GM18861 (cell line): ENCODE results near the gene FHIT.
"Not testable (repeated sequence)": the region's sequence is repeated elsewhere in the genome, so short reads cannot be mapped to it uniquely, and the experiment has no call there.

ENCODE experiments used
- ATAC-seq: cut with Tn5 transposase; IDR thresholded peaks from one replicate; pipeline ENCODE4 v1.9.1; 2021; ENCODE audit not compliant: unreplicated experiment

The FHIT gene

DNA sequence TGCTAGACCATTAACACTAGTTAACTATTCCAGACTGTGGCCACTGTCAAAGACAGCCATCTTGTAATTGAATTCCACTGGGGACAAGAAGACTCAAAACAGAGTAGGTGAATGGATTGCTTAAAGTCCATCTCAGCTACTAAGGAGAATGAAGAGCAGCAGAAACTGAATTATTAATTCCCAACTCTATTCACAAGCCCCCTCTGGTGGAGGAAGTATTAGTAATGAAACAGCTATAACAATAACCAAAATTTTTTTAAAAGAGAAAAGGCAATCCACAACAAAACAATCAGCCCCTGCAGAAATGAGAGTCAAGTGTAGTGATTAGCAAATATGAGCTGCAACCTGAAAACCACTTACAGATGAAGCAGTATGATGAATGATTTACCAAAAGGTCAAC lies 302.8 kb downstream of the FHIT start:
- ATAC-seq = no peak

DNA sequence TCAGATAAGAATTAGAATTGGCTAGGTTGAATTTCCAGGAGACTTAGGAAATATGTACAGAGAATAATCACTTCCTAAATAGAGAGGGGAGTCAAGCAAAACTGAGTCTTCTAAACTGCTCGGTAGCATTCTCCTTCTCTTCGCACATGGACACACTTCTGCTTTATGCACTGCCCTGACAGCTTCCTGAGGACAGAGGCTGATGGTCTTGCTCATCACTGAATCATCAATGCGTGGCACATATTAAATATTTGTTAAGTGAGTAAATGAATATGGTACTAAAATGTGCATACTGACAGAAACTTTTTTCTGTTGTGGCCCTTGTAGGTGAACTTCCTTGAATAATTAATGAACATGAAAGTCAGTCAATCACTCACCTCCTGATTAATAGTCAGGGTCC lies 315.5 kb downstream of the FHIT start:
- no peak for ATAC-seq

DNA sequence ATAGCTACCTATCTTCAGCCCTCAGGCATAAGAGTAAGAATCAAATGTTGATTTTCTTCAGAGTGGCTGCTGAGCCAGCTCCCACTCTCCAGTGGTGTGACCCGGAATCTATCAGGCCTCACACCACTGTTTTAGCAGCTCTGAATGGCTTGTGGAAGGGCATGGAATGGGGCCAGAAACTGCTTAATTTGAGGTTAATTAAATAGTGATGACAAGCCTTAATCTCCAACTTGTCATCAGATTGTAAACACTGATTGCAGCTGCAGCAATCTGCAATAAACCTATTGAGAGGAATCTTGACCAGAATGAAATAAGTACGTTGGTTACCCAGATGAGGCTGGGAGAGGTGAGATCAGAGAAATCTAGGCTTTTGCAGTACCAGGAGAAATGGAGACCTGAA lies 317.4 kb downstream of the FHIT start:
- ATAC-seq = no peak

DNA sequence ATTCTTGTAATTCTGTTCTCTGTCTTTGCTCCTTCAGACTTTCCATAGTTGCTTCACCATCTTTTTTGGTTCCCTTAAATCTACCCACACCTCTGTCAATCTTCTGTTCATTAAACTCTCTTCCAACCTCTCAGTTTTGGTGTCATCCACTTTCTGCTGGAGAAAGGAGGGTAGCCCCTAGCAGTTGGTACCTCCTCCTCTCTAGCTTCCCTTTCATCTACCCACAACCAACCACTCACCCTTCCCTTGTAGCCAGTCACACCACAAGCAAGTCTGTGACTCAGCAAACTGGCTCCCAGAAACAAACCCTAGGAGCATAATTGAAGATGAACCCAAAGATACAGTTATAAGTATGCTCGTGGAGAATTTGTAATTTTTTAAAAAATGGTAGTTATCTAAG lies 318.6 kb downstream of the FHIT start:
- no peak for ATAC-seq

DNA sequence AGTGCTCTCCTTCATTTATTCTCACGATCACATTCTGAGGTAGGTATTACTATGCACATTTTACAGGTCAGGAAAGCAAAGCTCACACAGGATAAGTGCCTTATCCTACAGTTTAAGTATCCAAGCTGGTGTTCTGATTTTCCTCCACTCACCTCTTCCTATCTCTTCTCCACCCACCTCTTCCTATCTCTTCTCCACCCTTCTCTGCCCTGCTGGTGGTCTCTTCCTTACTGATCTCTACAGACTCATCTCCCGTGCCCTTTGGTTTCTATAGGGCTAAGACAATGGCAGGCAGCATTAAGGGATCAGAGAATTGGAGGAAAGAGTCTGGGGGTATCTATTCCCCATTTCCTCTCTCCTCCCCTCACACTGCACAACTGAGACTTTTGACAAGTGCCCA lies 319.1 kb downstream of the FHIT start:
- no peak for ATAC-seq

DNA sequence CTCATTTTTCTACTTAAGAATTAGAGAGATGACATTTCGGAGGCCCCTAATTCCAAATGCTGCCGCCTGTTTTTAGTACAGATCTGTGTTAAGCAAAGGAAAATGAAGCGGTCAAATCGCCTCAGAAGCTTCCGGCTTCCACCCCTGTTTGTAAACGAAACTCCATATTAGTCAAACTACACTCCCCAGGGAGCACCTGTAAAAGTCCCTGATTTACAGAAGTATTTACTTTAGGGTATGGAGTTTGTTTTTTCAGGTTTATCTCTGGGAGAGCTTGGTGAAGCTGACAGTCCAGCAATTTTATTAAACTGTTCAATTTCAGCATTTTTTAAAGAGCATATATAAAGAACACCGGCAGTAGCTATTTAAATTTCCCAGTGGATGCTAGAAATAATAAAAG lies 319.8 kb downstream of the FHIT start:
- ATAC-seq = no peak

DNA sequence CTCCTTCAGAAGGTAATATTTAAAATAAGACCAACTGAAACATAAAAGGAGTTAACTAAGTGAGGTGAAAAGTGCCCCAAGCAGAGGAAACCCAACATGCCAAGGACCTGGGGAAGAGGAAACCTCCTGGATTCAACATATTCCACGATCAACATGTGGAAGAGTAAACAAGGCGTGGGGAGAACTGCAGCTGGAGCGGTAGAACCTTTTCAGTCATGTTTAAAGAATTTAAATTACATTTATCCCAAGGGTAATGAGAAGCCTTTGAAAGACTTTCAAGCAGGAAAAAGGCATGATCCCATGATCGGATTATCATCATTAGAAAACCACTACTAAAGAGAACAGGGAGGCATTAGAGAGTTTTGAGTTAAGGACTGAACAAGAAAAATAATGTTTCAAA lies 330.7 kb downstream of the FHIT start:
- ATAC-seq = no peak

DNA sequence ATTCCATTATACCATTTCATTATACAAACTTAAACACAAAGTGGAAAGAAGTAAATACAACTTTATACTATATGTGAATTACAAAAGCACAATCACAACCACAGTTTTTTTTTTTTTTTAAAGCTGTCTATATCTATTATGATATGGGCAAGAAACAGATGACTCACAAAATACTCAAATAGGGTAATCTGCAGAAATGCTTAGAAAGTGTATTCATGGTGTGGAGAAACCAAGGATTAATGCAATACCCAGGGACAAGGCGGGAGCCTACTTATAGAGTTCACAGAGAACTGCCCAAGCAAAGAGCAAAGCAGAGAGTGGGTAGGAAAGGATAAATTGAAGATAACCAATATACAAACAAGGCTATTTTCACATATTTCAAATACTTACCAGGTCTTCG lies 332.0 kb downstream of the FHIT start:
- ATAC-seq = no peak

DNA sequence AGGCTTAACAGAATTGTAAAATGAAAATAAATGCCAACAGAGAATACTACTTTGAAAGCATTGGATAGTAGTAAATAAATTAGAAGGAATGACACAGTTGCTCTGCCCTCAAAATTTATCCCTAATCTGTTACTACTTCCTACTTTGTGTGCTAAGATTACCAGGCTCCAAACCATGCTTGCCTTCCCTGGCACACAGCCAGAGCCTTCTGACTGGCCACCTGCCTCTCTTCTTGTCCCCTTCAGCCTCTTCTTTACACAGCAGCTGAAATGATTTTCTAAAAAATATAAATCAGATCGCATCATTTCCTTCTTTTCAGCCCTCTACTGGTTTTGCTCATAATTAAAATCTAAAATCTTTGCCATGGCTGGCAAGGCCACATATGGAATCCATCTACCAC lies 334.1 kb downstream of the FHIT start:
- no peak for ATAC-seq

DNA sequence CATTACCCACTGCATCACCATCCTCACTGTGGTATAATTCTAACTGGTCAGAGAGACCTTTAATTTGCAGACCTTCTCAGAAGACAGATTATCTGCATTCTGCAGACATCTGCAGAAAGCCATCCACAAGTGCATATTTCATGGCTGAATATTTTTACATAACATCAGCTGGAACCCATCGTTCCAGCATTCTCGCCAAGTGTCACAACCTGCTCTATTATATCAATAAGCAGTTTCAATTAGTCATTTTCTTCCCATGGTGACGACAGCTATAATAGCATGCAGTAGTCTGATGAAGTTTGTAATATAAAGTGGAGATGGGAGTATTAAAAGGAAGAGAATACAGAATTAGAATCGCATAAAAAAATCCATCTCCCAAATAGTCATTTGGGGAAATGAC lies 334.7 kb downstream of the FHIT start:
- no peak for ATAC-seq

DNA sequence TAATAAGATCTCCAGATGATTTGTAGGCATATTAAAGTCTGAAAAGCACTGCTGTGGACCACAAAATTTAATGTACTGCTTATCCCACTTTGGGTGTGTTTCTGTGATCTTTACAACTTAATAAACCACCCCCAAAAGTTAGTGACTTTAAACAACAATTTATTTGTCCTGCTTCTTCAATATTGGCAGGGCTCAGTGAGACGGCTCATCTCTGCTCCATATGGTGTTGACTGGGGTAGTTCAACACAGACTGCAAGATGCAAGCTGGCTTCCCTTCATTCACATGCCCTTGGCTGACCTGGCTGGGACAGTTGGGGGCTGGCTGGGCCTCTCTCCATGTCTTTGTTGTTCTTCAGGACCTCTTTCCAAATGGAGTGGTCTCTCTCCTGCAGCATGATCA lies 337.8 kb downstream of the FHIT start:
- no peak for ATAC-seq

DNA sequence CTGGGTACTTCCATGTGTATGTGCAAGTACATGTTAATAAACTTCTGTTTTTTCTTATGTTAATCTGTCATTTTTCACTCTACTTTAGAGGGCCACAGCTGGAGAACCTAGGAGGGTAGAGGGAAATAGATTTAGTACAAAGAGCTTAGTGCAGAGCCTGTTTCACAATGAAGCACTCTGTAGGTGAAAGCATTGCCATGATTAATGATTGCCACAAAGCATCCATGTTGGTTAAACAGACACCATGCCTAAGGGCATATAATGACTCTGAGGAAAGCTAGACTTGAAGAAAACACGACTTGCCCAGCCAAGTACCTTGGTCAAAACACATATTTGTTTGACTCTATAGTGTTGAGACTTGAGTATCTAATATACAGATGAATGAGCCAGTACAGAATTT lies 338.4 kb downstream of the FHIT start:
- ATAC-seq = no peak

DNA sequence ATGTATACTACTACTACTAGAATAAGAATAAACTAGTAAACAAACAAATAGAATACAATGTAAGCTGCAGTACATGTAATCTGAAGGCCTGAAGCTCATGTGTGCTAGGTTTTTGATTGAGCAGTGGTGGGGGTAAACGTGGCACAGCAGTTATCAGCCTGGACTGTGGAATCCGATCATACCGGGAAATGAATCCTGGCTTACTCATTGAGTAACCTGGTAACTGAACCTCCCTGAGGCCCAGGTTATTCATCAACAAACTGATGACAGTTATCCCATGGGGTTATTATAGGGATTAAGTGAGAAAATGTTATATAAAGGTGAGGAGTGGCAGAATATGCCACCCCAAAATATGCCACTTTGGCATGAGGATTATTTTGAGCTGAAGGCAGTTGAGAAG lies 339.1 kb downstream of the FHIT start:
- ATAC-seq = no peak

DNA sequence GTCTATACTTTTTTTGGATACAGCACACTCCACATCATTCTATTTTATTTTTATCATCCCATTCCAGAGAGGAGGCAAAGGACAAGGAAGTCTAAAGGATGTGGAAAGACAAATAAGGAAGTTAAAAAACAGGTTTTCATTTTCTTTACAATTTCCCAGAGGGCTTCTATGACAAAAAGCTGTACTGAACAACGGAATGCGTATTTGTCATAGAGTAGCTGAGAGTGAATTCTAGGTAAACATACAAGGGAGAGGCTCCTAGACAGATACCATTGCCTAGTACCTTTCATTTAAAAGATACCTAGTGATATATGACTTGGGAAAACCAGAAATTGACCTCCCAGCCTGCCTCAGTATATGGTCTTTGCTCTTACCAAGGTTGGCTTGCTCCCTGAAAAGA lies 341.7 kb downstream of the FHIT start:
- no peak for ATAC-seq

DNA sequence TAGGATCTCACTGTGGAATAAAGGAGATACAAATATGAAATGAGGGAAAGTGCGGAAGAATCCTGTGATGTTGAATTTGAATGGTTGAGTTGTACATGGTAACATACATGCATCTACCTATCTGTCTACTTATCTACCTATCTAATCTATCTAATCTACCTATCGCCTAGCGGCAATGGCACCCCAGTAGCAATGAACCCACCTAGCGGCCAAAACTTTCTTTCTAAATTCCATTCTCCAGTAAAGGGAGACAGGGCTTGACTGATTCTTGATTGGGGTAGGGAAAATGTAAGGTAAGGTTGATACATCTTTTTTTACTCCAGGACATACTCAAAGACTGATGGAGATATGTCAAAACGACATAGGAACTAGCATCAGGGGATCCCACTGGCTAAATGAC lies 345.0 kb downstream of the FHIT start:
- ATAC-seq = no peak

DNA sequence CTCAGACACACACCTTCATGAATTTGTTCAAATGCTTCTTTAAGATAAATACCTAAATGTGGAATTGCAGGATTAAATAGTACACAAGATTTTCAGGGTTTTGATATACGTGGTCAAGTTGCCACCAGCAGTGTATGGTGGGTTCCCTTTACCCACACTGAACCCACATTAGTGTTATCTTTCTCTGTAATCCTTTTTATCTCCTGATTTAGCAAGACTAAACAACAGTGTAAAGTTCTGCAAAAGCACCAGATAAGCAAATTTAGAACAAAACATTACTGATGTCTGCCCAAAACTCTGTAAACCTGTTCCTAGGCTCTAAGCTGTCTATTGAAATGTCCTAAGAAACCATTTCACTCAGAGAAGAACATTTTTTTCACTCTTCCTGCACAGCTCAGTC lies 352.9 kb downstream of the FHIT start:
- ATAC-seq = no peak

DNA sequence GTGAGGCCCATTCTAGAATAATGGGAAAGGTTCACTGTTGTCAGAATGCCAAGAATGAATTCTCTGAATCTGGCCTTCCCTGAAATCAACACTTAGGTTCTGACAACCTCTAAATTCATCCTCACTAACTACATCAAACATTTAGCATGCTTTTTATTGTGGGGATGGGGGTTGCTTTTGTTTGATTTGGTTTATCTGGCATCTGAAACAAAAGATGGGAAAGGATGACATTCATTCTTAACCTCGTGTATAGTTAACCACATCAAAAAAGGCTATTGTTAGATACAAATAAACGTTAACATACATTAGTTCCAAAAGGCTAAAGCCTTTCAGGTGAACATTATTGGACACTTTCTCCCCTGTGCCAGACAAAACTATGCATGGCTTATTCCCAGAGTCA lies 357.3 kb downstream of the FHIT start:
- no peak for ATAC-seq

DNA sequence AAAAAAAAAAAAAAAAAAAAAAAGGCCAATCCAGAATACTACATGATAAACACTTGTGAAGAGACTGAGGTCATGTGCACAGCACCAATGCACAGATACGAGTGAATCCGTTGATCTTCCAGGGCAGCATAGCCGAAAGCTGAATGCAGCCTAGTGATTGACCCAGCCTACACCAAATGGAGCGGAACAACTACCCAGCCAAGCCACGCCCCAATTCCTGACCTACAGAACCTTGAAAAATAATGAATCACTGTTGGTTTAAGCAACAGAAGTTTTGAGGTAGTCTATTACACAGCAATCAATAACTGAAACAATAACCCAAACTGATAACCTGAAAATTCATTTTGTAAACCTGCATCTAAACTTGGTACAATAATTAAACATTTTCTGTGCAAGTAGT lies 361.0 kb downstream of the FHIT start:
- no peak for ATAC-seq

DNA sequence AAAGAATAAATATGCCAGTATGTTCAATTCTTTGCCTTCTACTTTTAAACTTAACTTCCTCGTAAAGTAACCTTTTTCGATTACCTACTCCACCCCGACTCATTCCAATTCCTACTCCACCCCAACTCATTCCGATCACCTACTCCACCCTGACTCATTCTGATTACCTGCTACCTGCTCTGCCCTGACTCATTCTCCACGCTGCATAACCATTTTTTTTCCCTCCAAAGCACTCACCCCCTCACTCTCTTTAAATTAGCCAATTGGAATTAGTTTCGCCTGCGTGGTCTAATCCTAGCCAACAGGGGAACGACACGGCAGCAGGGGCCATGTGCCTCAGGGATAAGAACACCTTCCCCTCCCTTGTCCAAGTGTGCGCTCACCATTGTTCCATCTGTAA lies 362.3 kb downstream of the FHIT start:
- not testable (repeated sequence) for ATAC-seq

DNA sequence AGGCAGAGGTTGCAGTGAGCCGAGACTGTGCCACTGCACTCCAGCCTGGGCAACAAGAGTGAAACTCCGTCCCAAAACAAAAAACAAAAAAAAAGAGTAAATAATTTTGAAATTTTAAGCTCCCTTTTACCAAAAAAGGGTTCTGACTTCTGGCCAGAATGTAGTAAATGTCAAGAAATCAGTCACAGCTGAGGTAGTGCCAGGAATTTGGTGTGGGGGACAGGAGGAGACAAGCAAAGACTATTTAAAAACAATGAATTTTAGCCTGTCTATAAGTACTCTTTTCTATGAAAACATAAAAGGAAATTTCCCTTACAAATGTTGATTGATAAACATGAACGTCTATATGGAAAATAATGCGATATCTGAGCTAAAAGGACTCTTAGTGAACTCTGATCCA lies 363.7 kb downstream of the FHIT start:
- no peak for ATAC-seq

DNA sequence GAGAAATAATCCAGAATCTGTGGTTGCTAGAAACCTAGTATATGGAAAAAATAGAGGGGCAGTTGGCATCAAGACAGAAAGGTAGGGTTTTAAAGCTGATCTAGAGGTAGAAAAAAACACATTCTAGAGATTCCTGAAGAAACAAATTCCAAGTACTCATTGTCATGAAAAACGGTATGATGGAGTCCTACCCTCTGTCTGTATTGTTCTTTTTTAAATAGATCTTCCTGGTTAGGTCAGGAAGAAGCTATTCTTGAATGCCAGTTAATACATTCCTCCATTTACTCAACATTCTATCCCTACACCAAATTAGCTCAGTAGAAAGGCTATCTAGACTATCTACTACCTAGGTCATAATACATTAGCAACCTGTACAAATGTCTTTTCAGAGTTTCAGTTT lies 364.7 kb downstream of the FHIT start:
- ATAC-seq = no peak

DNA sequence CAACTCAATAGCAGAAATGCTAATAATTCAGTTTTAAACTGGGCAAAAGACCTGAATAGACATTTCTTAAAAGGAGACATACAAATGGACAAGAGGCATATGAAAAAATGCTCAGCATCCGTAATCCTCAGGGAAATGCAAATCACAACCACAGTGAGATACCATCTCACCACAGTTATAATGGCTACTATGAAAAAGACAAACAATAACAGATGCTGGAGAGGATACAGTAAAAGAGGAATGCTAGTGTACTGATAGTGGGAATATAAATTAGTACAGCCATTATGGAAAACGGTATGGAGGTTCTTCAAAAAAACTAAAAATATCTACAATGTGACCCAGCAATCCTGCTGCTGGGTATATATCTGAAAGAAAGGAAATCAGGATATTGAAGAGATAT lies 367.2 kb downstream of the FHIT start:
- no peak for ATAC-seq

DNA sequence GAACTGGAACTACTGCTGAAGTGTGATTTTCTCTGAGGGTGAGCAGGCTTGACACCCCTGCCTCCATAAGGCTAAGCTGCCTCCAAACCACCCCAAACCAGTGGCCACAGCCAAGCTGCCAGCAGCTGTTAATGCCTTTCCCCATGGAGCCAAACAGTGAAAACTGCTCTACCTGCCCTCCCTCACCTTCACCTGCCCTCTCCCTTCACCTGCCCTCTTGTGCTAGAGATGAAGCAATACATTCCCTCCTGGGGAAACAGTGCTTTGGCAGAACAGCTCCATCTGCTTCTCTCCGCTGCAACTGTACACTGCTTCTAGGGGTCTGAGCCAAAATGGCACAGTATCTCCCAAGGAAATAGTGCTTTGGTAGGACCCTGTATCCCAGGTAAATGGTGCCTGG lies 374.1 kb downstream of the FHIT start:
- no peak for ATAC-seq

DNA sequence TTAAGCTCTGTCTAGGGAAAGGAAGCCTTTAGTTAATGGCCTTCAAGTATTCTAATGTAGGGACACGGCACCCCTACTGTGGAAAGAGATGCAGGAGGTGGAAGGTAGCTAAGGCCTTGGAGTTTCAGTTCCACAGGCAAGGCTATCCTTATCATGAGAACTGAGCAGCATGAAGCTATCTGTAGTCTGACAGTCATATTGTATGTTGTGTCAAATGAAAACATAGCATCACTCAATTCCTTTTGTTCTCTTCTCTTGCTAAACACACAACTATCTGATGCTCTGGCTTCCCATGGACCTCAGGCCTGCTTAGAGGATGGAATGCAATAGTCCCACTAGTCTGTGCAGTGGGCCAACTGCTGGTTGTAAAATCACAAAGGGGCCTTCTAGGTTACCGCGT lies 380.9 kb downstream of the FHIT start:
- ATAC-seq = no peak
